Central memory CD4-positive, alpha-beta T cell (primary cell): Measurements from ENCODE around the gene FRAS1.
"Not testable (repeated sequence)": the region's sequence is repeated elsewhere in the genome, so short reads cannot be mapped to it uniquely, and the experiment has no call there.

Experiments
- DNase-seq: peaks from one replicate; pipeline ENCODE4 v3.0.0; 2022

Gene FRAS1

GRCh38 chr4:78296261-78296660 lies 239.1 kb downstream of the FRAS1 start:
- DNase-seq, result no peak

- no peak for DNase-seq
These were observed 240.1 kb downstream of the FRAS1 start for GRCh38 chr4:78297116-78297800.

GRCh38 chr4:78298618-78299017 lies 241.5 kb downstream of the FRAS1 start:
- DNase-seq, result no peak

GRCh38 chr4:78299565-78299972 lies 242.4 kb downstream of the FRAS1 start:
- no peak for DNase-seq

- DNase-seq, result not testable (repeated sequence)
These were observed 250.1 kb downstream of the FRAS1 start for GRCh38 chr4:78307263-78307662.

GRCh38 chr4:78308517-78308916 lies 251.4 kb downstream of the FRAS1 start:
- DNase-seq, result no peak

- no peak for DNase-seq
These were observed 252.2 kb downstream of the FRAS1 start for GRCh38 chr4:78309352-78309751.

GRCh38 chr4:78310007-78310739 lies 253.1 kb downstream of the FRAS1 start:
- DNase-seq, result no peak

- no peak for DNase-seq
These were observed 253.6 kb downstream of the FRAS1 start for GRCh38 chr4:78310740-78311115.

- DNase-seq, result no peak
These were observed 254.2 kb downstream of the FRAS1 start for GRCh38 chr4:78311306-78311705.

- no peak for DNase-seq
These were observed 256.0 kb downstream of the FRAS1 start for GRCh38 chr4:78312989-78313753.

- no peak for DNase-seq
These were observed 256.6 kb downstream of the FRAS1 start for GRCh38 chr4:78313754-78314120.

GRCh38 chr4:78318126-78318525 lies 261.0 kb downstream of the FRAS1 start:
- no peak for DNase-seq

- no peak for DNase-seq
These were observed 263.3 kb downstream of the FRAS1 start for GRCh38 chr4:78320349-78320935.

- DNase-seq, result no peak
These were observed 264.9 kb downstream of the FRAS1 start for GRCh38 chr4:78322032-78322431.

- no peak for DNase-seq
These were observed 266.3 kb downstream of the FRAS1 start for GRCh38 chr4:78323439-78323838.

- DNase-seq, result no peak
These were observed 267.5 kb downstream of the FRAS1 start for GRCh38 chr4:78324625-78325024.

GRCh38 chr4:78325271-78326157 lies 268.4 kb downstream of the FRAS1 start:
- no peak for DNase-seq

GRCh38 chr4:78328591-78328990 lies 271.5 kb downstream of the FRAS1 start:
- not testable (repeated sequence) for DNase-seq

GRCh38 chr4:78331186-78331585 lies 274.1 kb downstream of the FRAS1 start:
- no peak for DNase-seq

GRCh38 chr4:78331965-78332364 lies 274.8 kb downstream of the FRAS1 start:
- no peak for DNase-seq

- DNase-seq, result no peak
These were observed 275.9 kb downstream of the FRAS1 start for GRCh38 chr4:78332976-78333375.
